HG03196 (cell line): Measurements from ENCODE around the gene TARDBP.
"Not testable (repeated sequence)": the region's sequence is repeated elsewhere in the genome, so short reads cannot be mapped to it uniquely, and the experiment has no call there.

Experiments
- ATAC-seq: cut with Tn5 transposase; IDR thresholded peaks from one replicate; pipeline ENCODE4 v1.9.1; 2021; ENCODE audit not compliant: unreplicated experiment

TARDBP gene

DNA sequence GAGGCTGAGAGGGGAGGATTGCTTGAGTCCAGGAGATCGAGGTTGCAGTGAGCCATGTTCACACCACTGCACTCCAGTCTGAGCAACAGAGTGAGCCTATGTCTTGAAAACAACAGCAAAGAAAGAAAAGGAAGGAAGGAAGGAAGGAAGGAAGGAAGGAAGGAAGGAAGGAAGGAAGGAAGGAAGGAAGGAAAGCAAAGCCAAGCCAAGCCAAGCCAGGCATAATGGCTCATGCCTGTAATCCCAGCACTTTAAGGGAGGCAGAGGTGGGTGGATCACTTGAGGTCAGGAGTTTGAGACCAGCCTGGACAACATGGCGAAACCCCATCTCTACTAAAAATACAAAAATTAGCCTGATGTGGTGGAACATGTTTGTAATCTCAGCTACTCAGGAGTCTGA, 20.4 kb upstream of the TARDBP start:
- ATAC-seq: not testable (repeated sequence)

DNA sequence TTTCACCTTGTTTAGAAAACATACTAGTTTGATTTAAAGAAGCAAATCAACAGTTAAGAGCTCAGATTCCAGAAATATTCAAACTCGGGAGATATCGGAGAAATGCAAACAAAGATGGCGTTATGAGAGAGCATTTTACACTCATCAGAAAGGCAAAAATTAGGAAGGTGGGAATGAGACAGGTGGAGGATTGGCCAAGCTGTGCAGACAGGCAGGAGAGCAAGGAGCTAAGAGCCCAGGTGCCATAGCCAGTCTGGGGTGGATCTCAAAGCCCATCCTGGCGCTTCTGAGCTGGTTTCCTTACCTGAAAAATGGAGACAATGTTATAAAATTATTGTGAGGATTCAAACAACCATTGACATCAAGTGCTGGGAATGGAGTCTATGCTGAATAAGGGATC, 19.6 kb upstream of the TARDBP start:
- no peak for ATAC-seq

DNA sequence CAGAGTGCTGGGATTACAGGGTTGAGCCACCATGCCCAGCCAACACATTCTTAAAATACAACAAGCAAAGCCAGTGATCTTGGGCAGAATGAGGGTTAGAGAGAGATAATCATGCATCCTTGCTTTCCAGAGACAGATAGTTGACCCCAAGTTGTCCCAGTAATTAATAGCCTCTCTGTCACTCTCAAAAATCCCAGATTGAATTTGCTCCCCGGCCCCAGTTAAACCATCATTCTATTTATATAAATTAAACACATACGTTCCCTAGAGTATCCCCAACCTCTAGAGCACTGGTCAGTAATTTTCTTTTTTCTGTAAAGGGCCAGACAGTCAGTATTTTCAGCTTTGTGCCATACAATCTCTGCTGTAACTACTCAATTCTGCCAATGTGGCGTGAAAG, 16.4 kb upstream of the TARDBP start:
- no peak for ATAC-seq

DNA sequence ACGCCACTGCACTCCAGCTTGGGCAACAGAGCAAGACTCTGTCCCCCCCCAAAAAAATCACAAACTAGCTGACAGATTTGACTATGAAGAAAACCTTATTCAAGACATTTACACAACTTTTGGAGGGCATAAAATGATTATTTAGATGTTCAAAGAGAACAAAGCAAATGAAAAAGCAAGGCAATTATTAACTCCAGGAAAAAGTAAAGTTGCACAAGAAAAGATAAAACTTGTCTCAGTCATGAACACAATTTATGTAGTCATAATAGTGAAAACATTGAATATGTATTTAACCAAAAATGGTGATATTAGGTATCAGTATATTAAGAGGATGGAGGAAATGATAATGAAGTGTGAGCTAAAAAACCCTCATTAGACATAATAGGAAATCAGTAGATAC, 11.9 kb upstream of the TARDBP start:
- no peak for ATAC-seq

DNA sequence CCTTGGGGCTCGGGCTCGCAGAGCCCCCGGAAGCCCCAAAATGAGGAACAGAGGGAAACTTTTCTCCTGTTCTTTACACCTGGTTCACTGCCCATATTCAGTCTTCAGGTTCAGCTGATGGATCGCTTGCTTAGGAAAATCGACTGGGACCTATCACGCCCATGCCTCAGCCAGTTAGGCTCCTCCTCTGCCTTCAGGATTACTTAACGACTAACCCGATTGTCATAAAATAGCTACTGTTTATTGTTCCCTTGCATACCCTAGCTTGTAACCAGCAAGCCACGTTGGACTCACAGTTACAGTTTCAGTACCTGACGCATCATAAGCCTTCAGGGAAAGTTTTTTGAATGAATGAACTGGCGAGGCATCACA, 692 bp downstream of the TARDBP start:
- no peak for ATAC-seq

DNA sequence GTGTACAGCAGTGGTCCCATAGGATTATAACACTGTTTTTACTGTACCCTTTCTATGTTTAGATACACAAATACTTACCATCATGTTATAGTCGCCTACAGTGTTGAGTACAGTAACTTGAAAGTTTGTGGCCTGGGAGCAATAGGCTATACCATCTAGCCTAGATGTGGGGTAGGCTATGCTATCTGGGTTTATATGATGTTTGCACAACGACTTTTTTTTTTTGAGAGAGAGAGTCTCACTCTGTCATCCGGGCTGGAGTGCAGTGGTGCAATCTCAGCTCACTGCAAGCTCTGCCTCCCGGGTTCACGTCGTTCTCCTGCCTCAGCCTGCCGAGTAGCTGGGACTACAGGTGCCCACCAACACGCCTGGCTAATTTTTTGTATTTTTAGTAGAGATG, 6.9 kb downstream of the TARDBP start:
- not testable (repeated sequence) for ATAC-seq

DNA sequence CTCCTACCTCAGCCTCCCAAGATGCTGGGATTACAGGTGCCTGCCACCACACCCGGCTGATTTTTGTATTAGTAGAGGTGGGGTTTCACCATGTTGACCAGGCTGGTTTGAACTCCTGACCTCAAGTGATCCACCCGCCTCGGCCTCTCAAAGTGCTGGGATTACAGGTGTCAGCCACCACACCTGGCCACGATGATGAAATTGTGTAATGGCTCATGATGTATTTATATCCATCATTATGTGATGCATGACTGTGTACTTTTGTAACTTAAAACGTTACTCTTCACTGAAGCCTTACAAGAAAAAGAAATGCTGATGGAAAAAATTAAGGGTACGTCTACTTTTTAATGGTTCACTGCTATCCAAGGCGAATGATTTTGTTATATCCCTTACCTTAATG, 7.5 kb downstream of the TARDBP start:
- ATAC-seq: no peak

DNA sequence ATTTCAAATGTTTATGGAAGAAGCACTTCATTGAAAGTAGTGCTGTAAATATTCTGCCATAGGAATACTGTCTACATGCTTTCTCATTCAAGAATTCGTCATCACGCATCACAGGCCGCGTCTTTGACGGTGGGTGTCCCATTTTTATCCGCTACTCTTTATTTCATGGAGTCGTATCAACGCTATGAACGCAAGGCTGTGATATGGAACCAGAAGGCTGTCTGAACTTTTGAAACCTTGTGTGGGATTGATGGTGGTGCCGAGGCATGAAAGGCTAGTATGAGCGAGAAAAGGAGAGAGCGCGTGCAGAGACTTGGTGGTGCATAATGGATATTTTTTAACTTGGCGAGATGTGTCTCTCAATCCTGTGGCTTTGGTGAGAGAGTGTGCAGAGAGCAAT, 10.7 kb downstream of the TARDBP start:
- no peak for ATAC-seq

DNA sequence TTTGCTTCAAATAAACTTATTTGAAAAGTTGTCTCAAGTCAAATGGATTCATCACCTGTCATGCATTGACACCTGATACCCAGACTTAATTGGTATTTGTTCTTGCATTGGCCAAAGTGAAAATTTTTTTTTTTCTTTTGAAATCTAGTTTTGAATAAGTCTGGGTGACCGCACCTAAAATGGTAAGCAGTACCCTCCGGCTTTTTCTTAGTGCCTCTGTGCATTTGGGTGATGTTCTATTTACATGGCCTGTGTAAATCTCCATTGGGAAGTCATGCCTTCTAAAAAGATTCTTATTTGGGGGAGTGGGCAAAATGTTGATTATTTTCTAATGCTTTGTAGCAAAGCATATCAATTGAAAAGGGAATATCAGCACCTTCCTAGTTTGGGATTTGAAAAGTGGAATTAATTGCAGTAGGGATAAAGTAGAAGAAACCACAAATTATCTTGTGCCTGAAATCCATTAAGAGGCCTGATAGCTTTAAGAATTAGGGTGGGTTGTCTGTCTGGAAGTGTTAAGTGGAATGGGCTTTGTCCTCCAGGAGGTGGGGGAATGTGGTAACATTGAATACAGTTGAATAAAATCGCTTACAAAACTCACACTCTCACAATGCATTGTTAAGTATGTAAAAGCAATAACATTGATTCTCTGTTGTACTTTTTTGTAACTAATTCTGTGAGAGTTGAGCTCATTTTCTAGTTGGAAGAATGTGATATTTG, 11.9 kb downstream of the TARDBP start:
- no peak for ATAC-seq

DNA sequence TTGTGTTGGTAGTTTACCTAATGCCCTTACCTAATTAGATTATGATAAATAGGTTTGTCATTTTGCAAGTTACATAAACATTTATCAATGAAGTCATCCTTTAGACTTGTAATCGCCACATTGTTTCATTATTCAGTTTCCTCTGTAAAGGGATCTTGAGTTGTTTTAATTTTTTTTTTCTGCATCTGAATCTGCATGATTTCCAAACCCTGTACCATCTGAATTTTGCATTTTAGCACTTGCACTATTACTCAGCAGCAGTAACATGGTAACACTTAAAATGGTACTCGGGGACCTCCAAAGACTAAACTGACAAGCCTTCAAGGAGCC, 12.4 kb downstream of the TARDBP start:
- no peak for ATAC-seq

DNA sequence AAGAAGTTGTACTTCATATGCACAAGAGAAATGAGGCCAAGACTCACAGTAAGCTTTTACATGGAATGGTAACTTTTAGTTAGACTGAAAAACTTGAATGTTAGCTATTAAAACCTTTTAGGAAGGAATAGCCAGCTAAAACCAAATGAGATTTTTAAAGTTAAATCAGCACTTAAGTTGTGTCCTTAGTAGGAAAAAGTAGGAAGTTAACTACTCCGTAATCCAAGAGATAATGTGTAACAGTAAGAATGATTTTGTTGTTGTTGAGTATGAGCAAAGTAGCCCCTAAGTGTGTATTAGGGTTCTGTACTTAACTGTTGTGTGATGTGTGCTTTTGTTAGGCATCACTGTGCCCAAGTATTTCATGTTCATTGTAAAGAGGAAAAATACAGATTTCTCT, 13.2 kb downstream of the TARDBP start:
- ATAC-seq: no peak

DNA sequence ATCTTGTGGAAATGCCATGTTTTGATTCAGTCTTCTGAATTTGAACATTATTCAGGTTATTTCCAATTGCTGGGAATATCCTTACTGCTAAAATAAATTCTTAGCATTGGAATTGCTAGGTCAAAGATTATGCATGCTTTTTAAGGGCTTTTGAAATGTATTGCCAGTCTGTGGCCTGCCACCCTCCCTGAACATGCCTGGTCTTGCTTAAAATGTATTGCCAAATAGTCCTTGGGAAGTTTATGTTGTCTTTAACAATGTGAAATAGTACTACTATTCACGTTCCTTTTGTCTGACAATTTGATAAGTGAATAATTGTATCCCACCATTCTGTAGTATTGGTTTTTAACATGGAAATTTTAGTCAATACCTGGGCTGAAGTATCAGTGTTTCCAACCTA, 13.6 kb downstream of the TARDBP start:
- ATAC-seq: no peak

DNA sequence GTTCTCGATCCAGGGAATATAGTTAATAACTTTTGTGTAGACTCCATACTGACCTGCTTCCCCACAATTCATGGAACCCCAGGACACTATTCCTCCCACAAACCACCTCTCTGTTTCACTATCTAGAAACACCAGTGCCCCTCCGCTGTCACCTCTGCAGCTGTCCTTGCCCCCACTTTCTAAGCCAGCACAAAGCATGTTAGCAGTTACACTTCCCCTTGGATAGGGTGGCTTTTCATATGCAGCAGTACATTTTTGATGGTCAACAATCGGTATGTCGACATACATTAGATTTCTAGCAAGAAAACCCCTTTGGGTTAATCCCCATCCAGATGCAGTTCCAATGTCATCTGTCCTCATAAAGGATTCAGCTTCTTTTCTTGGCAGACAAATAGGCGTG, 14.4 kb downstream of the TARDBP start:
- no peak for ATAC-seq

DNA sequence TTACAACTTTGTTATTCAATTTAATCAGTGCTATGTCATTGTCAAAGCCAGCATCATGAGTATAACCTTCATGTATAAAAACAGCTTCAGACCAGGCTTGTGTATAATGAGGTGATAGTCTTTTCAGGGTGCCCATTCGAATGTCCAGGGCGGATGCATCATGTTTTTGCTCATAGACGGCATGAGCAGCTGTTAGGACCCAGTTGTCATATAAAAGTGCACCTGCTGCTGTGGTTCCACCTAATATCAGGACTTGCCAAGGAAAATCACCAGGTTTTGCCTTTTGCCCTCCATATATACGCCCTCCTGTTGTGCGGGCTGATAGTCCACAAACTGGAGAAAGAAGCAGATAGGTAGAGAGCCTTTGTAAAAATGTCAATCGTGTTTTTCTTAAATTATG, 14.9 kb downstream of the TARDBP start:
- no peak for ATAC-seq

DNA sequence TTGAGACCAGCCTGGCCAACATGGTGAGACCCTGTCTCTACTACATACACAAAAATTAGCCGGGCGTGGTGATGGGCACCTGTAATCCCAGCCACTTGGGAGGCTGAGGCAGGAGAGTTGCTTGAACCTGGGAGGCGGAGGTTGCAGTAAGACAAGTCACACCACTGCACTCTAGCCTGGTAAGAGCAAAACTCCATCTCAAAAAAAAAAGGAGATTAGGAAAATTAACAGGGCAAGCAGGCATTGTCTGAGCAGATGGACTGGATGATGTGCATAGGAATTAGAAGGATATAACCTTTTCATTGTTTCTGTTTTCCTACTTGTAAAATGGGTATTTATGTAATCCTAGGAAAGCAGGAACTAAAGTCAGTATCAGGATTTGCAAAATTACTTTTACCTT, 15.6 kb downstream of the TARDBP start:
- ATAC-seq: no peak

DNA sequence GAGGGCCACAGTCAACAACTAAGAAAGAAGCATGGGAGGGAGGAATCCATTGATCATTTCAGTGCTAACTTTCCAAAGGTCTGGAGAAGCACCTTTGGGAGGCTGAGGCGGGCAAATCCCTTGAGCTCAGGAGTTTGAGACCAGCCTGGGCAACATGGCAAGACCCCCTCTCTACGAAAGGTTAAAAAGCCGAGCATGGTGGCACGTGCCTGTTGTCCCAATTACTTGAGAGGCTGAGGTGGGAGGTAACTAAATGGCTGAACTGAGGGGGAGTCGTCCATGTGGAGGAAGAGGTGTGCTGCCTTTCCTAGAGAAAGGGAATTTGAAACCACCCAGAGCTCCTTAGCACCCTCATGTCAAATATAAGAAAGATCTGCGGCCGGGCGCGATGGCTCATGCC, 18.4 kb downstream of the TARDBP start:
- ATAC-seq: no peak

DNA sequence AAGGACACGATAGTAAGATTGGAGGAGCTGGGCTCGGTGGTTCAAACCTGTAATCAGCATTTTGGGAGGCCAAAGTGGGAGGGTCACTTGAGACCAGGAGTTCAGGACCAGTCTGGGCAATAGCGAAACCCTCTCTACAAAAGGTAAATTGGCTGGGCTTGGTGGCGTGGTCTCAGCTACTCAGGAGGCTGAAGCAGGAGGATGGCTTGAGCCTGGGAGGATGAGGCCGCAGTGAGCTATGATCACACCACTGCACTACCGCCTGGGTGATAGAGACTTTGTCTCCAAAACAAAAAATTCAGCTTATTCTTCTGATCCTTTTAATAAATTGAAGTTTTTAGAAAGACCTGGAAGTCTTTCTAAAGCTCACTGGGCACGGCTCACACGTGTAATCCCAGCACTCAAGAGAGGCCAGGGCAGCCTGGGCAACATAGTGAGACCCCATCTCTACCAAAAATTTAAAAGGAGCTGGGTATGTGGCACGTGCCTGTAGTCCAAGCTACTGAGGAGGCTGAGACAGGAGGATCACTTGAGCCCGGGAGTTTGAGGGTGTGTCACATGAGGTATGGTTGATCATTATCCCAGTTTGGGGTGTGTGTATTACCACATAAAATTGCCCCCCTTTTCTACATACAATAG, 19.3 kb downstream of the TARDBP start:
- no peak for ATAC-seq

DNA sequence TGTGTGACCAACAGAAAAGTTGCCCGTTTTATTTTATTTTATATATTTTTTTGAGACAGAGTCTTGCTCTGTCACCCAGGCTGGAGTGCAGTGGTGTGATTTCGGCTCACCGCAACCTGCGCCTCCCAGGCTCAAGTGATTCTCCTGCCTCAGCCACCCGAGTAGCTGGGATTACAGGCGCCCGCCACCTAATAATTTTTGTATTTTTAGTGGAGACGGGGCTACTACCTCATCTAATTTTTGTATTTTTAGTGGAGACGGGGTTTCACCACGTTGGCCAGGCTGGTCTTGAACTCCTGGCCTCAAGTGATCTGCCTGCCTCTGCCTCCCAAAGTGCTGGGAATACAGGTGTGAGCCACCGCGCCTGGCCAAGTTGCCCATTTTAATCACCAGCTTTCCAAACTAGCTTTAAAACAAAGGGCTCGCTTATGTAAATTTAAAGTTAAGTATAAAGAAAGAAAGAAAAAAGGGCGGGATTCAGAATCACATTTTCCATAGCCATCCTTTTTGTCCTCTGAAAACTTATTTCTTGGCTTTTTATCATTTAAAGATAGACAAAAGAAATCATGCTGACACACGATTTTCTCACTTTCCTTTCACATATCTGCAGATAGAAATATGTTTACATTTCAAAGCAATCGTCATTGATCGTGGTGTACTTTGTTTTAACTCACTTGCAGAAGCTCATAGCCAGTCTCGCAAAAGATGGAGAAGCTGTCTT, 24.7 kb downstream of the TARDBP start:
- not testable (repeated sequence) for ATAC-seq

DNA sequence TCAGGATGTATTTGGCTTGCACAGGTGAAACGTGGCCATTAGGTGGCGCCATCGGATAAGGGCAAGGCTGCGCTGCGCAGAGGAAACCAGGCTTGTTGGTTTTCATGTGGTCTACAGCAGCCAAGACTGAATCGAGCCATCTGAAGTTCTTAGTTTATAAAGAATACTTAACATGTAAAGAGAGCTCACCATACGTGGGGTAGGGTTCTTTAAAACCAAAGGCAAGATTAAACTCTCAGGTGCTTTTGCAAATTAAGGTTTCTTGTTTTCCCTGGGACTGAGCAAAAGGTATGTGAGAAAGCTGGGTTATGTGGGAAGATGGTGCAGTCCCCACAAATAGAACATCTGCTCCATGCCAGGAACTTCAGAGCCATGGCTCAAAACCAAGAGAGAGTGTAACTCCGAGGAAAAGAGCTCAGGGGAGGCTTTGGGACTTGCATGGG, 25.3 kb downstream of the TARDBP start:
- ATAC-seq: no peak

DNA sequence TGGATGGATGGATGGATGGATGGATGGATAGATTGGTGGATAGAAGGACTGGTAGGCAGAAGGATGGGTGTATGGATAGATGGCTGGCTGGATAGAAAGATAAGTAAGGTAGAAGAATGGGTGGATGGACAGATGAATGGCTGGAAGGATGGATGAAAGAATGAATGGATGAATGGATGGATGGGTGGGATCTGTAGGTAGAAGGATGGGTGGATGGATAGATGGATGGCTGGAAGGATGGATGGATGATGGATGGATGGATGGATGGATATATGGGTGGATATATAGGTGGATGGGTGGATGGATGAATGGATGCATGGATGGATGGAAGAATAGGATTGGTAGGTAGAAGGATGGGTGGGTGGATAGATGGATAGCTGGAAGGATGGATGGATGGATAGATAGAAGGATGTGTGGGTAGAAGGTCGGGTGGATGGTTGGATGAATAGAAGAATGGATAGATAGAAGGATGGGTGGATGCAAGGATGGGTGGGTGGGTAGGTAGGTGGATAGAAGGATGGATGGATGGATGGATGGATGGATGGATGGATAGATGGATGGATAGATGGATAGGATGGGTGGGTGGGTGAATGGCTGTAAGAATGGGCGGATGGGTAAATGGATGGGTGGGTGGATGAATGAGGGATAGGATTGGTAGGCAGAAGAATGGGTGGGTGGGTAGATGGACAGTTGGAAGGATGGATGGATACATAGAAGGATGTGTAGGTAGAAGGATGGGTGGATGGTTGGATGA, 27.1 kb downstream of the TARDBP start:
- ATAC-seq: no peak

DNA sequence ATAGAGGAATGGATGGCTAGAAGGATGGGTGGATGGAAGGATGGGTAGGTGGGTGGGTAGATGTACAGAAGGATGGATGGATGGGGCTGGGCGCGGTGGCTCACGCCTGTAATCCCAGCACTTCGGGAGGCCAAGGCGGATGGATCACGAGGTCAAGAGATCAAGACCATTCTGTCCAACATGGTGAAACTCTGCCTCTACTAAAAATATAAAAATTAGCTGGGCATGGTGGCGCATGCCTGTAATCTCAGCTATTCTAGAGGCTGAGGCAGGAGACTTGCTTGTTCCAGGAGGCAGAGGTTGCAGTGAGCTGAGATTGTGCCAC, 27.6 kb downstream of the TARDBP start:
- not testable (repeated sequence) for ATAC-seq

DNA sequence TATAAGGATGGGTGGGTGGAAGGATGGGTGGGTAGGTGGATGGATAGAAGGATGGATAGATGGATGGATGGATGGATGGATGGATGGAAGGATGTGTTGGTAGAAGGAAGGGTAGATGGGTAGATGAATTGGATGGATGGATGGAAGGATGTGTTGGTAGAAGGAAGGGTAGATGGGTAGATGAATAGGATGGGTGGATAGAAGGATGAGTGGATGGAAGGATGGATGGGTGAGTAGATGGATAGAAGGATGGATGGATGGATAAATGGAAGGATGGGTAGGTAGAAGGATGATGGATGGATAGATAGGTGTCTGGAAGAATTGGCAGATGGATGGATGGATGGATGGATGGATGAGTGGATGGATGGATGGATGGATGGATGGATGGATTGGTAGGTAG, 28.6 kb downstream of the TARDBP start:
- ATAC-seq: no peak
